ENCODE data around the gene CCDC17.
A peak's percentile ranks its signal among the peaks of the same experiment; 100 is the strongest.

CCDC17 gene

GRCh38 chr1:45644661-45645060, 20.8 kb upstream of the CCDC17 start:
- Histone ChIP-seq H3K27ac (ENCODE audit: low read depth, low read length, poor library complexity, severe bottlenecking) (peak overlapping the region; percentile 46), H3K36me3 (ENCODE audit: insufficient read depth, low read length) (peaks cover 80% of the 10 kb centered on the region), H3K27me3 (ENCODE audit: insufficient read depth, low read length) (no peaks in the 10 kb centered on the region), H3F3A (ENCODE audit: insufficient read depth, low read length) (no peaks in the 10 kb centered on the region), H4K20me1 (ENCODE audit: insufficient read depth, low read length) (no peaks in the 10 kb centered on the region), H3K79me2 (ENCODE audit: insufficient read depth, low read length) (no peaks in the 10 kb centered on the region; the same call in none of the 2 replicates), H3K9me3 (ENCODE audit: low read length) (no peaks in the 10 kb centered on the region), H3K4me2 (ENCODE audit: low read length) (no peak overlapping the region), H3K9ac (ENCODE audit: low read length) (no peak overlapping the region), H2AFZ (ENCODE audit: low read length) (no peak overlapping the region), H3K4me3 (ENCODE audit: low read depth, low read length, poor library complexity, severe bottlenecking) (no peak overlapping the region), H3K4me1 (ENCODE audit: insufficient read depth, low read length, severe bottlenecking) (peaks cover 20% of the 10 kb centered on the region), H3K9me2 (ENCODE audit: low read depth, low read length) (no peaks in the 10 kb centered on the region)
- TF ChIP-seq EZH2 (IDR thresholded peaks at IDR 0.05; ENCODE audit: borderline replicate concordance, low read length) = no peak
- TF ChIP-seq, protein P1, sequence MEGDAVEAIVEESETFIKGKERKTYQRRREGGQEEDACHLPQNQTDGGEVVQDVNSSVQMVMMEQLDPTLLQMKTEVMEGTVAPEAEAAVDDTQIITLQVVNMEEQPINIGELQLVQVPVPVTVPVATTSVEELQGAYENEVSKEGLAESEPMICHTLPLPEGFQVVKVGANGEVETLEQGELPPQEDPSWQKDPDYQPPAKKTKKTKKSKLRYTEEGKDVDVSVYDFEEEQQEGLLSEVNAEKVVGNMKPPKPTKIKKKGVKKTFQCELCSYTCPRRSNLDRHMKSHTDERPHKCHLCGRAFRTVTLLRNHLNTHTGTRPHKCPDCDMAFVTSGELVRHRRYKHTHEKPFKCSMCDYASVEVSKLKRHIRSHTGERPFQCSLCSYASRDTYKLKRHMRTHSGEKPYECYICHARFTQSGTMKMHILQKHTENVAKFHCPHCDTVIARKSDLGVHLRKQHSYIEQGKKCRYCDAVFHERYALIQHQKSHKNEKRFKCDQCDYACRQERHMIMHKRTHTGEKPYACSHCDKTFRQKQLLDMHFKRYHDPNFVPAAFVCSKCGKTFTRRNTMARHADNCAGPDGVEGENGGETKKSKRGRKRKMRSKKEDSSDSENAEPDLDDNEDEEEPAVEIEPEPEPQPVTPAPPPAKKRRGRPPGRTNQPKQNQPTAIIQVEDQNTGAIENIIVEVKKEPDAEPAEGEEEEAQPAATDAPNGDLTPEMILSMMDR (IDR thresholded peaks at IDR 0.05; ENCODE audit: low read length) = no peak

DNA sequence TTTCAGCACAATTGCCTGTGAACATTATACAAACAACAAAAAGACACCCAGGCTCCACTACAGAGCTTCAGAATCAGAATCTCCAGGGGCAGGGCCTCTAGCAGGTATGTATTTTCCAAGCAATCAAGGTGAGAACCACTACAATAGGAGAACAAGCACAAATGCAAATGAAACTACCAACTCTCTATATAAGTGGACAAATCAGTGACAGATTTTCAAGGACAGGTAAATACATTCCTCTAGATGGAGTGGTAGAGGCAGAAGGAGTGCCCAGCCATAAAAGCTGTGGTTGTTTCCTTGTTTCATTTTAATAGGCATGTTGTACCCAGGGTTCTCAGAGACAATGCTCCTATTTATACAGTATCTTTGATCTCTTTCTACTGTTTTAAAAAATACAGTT, 20.1 kb upstream of the CCDC17 start:
- Histone ChIP-seq H3K79me2 (ENCODE audit: insufficient read depth, low read length) (no peaks in the 10 kb centered on the region; the same call in none of the 2 replicates), H3K27me3 (ENCODE audit: insufficient read depth, low read length) (no peaks in the 10 kb centered on the region), H3F3A (ENCODE audit: insufficient read depth, low read length) (no peaks in the 10 kb centered on the region), H3K4me2 (ENCODE audit: low read length) (no peak overlapping the region), H3K9me2 (ENCODE audit: low read depth, low read length) (no peaks in the 10 kb centered on the region), H3K9me3 (ENCODE audit: low read length) (no peaks in the 10 kb centered on the region), H3K27ac (ENCODE audit: low read depth, low read length, poor library complexity, severe bottlenecking) (no peak overlapping the region), H4K20me1 (ENCODE audit: insufficient read depth, low read length) (no peaks in the 10 kb centered on the region), H3K4me1 (ENCODE audit: insufficient read depth, low read length, severe bottlenecking) (peaks cover 20% of the 10 kb centered on the region), H2AFZ (ENCODE audit: low read length) (no peak overlapping the region), H3K4me3 (ENCODE audit: low read depth, low read length, poor library complexity, severe bottlenecking) (no peak overlapping the region), H3K9ac (ENCODE audit: low read length) (no peak overlapping the region), H3K36me3 (ENCODE audit: insufficient read depth, low read length) (peaks cover 80% of the 10 kb centered on the region)
- TF ChIP-seq, protein P1 (IDR thresholded peaks at IDR 0.05; ENCODE audit: low read length) = no peak; the same call in 1 of the 2 replicates
- no peak for TF ChIP-seq EZH2 (IDR thresholded peaks at IDR 0.05; ENCODE audit: borderline replicate concordance, low read length)

DNA sequence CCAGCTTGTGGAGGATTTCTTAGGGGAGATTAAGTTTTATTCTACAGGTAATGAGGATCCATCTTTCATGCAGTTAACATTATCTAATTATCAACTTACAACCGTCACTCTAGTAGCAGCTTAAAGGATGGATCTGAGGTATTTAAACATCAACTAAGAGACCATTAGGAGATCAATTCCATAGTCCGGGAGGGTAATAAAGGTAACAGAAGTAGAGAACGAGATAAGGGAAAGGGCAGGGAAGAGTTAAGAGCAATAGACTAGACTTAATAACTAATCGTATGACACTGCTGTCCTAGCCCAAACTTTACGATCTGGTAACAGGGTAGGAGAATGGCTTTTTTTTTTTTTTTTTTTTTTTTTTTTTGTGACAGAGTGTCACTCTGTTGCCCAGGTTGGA, 19.5 kb upstream of the CCDC17 start:
- no peak overlapping the region for H3K27ac ChIP-seq (ENCODE audit: low read depth, low read length, poor library complexity, severe bottlenecking)
- H3F3A ChIP-seq (ENCODE audit: insufficient read depth, low read length) = no peaks in the 10 kb centered on the region
- H4K20me1 ChIP-seq (ENCODE audit: insufficient read depth, low read length) = no peaks in the 10 kb centered on the region
- H3K4me2 ChIP-seq (ENCODE audit: low read length) = no peak overlapping the region
- H2AFZ ChIP-seq (ENCODE audit: low read length) = no peak overlapping the region
- no peaks in the 10 kb centered on the region for H3K9me3 ChIP-seq (ENCODE audit: low read length)
- no peaks in the 10 kb centered on the region; the same call in none of the 2 replicates for H3K79me2 ChIP-seq (ENCODE audit: insufficient read depth, low read length)
- H3K4me3 ChIP-seq (ENCODE audit: low read depth, low read length, poor library complexity, severe bottlenecking) = no peak overlapping the region
- peaks cover 20% of the 10 kb centered on the region for H3K4me1 ChIP-seq (ENCODE audit: insufficient read depth, low read length, severe bottlenecking)
- no peaks in the 10 kb centered on the region for H3K9me2 ChIP-seq (ENCODE audit: low read depth, low read length)
- H3K36me3 ChIP-seq (ENCODE audit: insufficient read depth, low read length) = peaks cover 82% of the 10 kb centered on the region
- no peaks in the 10 kb centered on the region for H3K27me3 ChIP-seq (ENCODE audit: insufficient read depth, low read length)
- no peak overlapping the region for H3K9ac ChIP-seq (ENCODE audit: low read length)
- no peak for TF ChIP-seq EZH2 (IDR thresholded peaks at IDR 0.05; ENCODE audit: borderline replicate concordance, low read length)
- TF ChIP-seq, protein P1 (IDR thresholded peaks at IDR 0.05; ENCODE audit: low read length) = no peak
